Measurements from ENCODE around the gene SLC46A1.

Gene SLC46A1

GRCh38 chr17:28363776-28364650 lies 42.0 kb downstream of the SLC46A1 start:
- DNase-seq (ENCODE audit: extremely low read depth in 1 of 2, low read depth in 1 of 2), result no peak

DNA sequence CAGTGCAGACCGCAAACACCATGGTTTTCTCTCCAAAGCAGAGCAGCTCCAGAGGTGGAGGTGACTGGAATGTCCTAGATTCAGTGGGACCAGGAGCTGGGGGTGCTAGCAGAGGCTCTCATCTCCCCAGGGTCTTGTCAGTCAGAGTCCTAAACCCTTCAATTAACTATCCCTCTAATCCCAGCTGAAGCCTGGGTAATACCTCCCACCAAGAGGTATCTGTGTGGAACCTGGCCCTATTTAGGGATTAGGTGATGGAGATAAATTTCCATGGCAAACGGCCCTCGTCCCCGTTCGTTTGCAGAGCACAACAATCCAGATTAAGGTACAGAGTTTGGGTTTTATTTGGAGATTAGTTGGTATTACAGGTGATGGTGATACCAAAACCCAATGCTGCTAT lies 42.8 kb downstream of the SLC46A1 start:
- no peak for DNase-seq (ENCODE audit: extremely low read depth in 1 of 2, low read depth in 1 of 2)

GRCh38 chr17:28357901-28358197 lies 48.2 kb downstream of the SLC46A1 start:
- no peak for DNase-seq (ENCODE audit: extremely low read depth in 1 of 2, low read depth in 1 of 2)

GRCh38 chr17:28357061-28357900 lies 48.7 kb downstream of the SLC46A1 start, which contains the start of gene POLDIP2:
TSS of gene POLDIP2 (minus strand) at chr17:28357527. CDS start at chr17:28357448, 79 bp downstream.
- peak; percentile 87 to 94 for DNase-seq (ENCODE audit: extremely low read depth in 1 of 2, low read depth in 1 of 2)

DNA sequence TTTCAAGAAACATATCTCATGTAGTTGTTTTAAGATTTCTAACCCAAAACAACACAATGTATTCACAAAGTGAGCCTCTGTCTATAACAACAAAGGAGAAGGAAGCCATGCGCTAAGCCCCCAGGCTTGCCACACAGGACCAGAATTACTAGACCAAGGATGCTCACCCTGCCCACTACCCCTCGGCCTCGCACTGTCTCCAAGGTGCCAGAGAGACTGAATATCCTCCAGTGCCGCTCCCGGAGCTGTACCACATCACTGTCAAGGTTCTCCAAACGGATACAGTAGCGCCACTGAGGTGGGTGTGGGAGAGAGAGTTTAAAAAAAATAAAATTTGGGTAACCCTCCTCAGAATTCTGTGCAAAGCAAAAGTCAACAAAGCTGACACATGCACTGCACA lies 55.7 kb downstream of the SLC46A1 start:
- no peak for DNase-seq (ENCODE audit: extremely low read depth in 1 of 2, low read depth in 1 of 2)

DNA sequence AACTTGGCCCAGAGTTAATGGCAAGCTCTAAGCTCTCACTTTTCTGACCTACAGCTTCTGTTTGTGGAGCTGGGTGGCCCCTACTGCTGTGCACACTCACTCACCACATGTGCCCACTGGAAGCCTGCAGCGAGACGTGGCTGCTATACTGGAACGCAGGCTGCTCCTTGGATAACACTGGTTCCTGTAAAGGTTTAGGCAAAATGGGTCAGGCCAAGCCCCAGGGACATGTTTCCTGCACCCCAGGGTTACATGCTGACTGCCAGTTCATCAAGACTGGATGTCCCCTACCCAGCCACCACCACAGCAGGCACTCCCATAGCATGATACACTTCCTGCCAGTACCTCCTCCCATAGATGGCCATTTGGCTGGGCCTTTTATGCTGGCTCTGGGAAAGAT lies 57.0 kb downstream of the SLC46A1 start:
- DNase-seq (ENCODE audit: extremely low read depth in 1 of 2, low read depth in 1 of 2), result no peak

DNA sequence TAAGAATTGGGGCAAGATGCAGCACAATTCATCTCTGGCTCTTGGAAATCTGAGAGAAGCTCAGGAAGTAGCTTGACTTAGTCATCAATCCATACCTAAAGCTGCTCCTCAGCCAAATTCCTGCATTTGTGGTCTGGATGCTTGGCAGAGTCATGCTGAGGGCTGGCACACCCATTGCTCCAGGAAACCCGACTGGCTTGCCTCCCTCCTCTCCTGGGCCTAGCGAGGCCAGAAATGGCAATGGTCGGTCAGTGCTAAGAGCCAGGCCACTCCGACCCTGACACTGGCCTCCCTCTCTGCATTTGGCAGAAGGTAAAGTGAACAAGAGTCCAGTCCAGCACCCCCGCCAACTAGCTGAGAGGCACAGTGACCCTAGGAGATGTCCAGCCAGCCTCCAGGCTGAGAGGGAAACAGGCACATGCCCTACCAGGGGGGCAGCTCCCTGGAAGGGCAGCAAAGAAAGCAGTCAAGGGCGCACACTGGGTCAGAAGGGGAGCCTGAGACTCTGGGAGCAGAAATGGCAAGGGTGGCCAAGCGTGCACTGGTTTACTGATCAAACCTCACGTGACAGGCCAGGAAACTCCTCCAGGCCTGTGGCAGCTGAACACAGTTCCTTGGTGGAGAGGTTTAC lies 58.6 kb downstream of the SLC46A1 start:
- DNase-seq (ENCODE audit: extremely low read depth in 1 of 2, low read depth in 1 of 2), result no peak

- no peak for DNase-seq (ENCODE audit: extremely low read depth in 1 of 2, low read depth in 1 of 2)
Measured at GRCh38 chr17:28346746-28347246, 59.2 kb downstream of the SLC46A1 start.

DNA sequence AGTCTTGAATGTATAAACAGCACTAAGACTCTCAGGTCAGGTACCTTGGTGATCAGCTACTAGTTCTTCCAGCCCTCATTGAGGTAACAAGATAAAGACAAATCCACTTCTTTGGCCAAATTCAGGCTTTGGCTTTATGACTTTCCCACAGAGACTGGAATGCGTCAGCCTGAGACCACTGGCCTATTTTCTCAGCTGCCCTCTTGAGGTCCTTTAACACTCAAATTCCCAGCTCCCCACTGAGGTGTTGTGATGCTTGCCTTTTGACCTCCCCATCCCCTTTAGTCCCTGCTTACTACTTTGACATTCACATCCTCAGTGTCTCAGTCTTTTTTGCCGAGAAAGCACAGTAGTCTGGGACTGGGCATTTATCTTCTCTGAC lies 59.8 kb downstream of the SLC46A1 start:
- no peak for DNase-seq (ENCODE audit: extremely low read depth in 1 of 2, low read depth in 1 of 2)

GRCh38 chr17:28345419-28346198 lies 60.4 kb downstream of the SLC46A1 start:
- DNase-seq (ENCODE audit: extremely low read depth in 1 of 2, low read depth in 1 of 2), result no peak

Data from activated CD8-positive, alpha-beta memory T cell treated with anti-CD3 and anti-CD28 coated beads for 1 hour (primary cell).